GM23338 (cell line): ENCODE measurements around the gene CASP1. TPM values are rescaled to one million over a fixed set of nuclear protein-coding genes. Genes with fewer than 3 reads are reported as not detected.

ENCODE experiments used
- ATAC-seq: fragments of 200-7000 bp; cut with Tn5 transposase; 3 replicates; pipeline ENCODE4 v1.9.1; 2020
- DNase-seq: peaks from one replicate; pipeline ENCODE4 v3.0.0-alpha.2; 2015; ENCODE audit warnings: low spot score
- H2AFZ ChIP-seq: fragments of 200-600 bp; sonication (generic); 2 replicates; pipeline ENCODE4 v1.8.0; 2016; ENCODE audit warnings: antibody characterized with exemption, mild to moderate bottlenecking, moderate library complexity
- H3F3A ChIP-seq: fragments of 200-600 bp; sonication (generic); replicated peaks from 2 replicates; pipeline ENCODE4 v1.8.0; 2017; ENCODE audit warnings: antibody characterized with exemption, mixed run types, low read depth
- H3K27ac ChIP-seq: fragments of 200-600 bp; sonication (generic); 2 replicates; pipeline ENCODE4 v1.6.1; 2016; ENCODE audit warnings: low read depth
- H3K27me3 ChIP-seq: fragments of 200-600 bp; sonication (generic); 2 replicates; pipeline ENCODE4 v1.8.0; 2016; ENCODE audit warnings: mild to moderate bottlenecking, mixed run types, moderate library complexity; ENCODE audit not compliant: insufficient read depth
- H3K36me3 ChIP-seq: fragments of 200-600 bp; sonication (generic); 2 replicates; pipeline ENCODE4 v1.8.0; 2016; ENCODE audit warnings: mild to moderate bottlenecking; ENCODE audit not compliant: insufficient read depth
- H3K4me1 ChIP-seq: fragments of 200-600 bp; sonication (generic); 2 replicates; pipeline ENCODE4 v1.8.0; 2016; ENCODE audit warnings: mild to moderate bottlenecking, moderate library complexity; ENCODE audit not compliant: insufficient read depth
- H3K4me2 ChIP-seq: fragments of 200-600 bp; sonication (generic); 2 replicates; pipeline ENCODE4 v1.7.1; 2017; ENCODE audit warnings: mixed run types
- H3K4me3 ChIP-seq: fragments of 200-600 bp; sonication (generic); 2 replicates; pipeline ENCODE4 v1.6.1; 2016; ENCODE audit warnings: mixed run types
- H3K79me2 ChIP-seq: fragments of 200-600 bp; sonication (generic); replicated peaks from 2 replicates; pipeline ENCODE4 v1.8.0; 2017; ENCODE audit warnings: mild to moderate bottlenecking; ENCODE audit not compliant: insufficient read depth
- H3K9me2 ChIP-seq: fragments of 200-600 bp; sonication (generic); 2 replicates; pipeline ENCODE4 v1.8.0; 2017; ENCODE audit not compliant: insufficient read depth
- H4K20me1 ChIP-seq: fragments of 200-600 bp; sonication (generic); replicated peaks from 2 replicates; pipeline ENCODE4 v1.8.0; 2017; ENCODE audit warnings: mild to moderate bottlenecking; ENCODE audit not compliant: insufficient read depth
- H3K27ac Mint-ChIP-seq: 2 replicates; pipeline ENCODE4 v1.8.0; 2020; ENCODE audit warnings: inconsistent platforms, mild to moderate bottlenecking, moderate library complexity, mixed read lengths
- H3K27me3 Mint-ChIP-seq: 3 replicates; pipeline ENCODE4 v1.8.0; 2022; ENCODE audit warnings: low read depth, mild to moderate bottlenecking, moderate library complexity, mixed read lengths, inconsistent platforms; ENCODE audit not compliant: insufficient read depth, poor library complexity
- H3K36me3 Mint-ChIP-seq: 3 replicates; pipeline ENCODE4 v1.8.0; 2021; ENCODE audit warnings: low read depth, mild to moderate bottlenecking, inconsistent platforms, moderate library complexity, mixed read lengths
- H3K4me1 Mint-ChIP-seq: 3 replicates; pipeline ENCODE4 v1.8.0; 2020; ENCODE audit warnings: mild to moderate bottlenecking, inconsistent platforms, mixed read lengths
- H3K4me3 Mint-ChIP-seq: 3 replicates; pipeline ENCODE4 v1.8.0; 2021; ENCODE audit warnings: moderate library complexity, mild to moderate bottlenecking, inconsistent platforms, mixed read lengths
- H3K9me3 Mint-ChIP-seq: 3 replicates; pipeline ENCODE4 v1.8.0; 2020; ENCODE audit warnings: moderate library complexity, mild to moderate bottlenecking, inconsistent platforms, mixed read lengths
- CREB1 ChIP-seq: fragments of 250-450 bp; sonication (Bioruptor Pico); IDR thresholded peaks from 2 replicates; pipeline ENCODE4 v1.5.0; 2020; ENCODE audit warnings: low read depth, mild to moderate bottlenecking, moderate library complexity
- EZH2 ChIP-seq: fragments of 200-600 bp; sonication (generic); IDR thresholded peaks from one replicate; pipeline ENCODE4 v1.8.0; 2017; ENCODE audit warnings: antibody characterized with exemption, mild to moderate bottlenecking, low read depth; ENCODE audit not compliant: unreplicated experiment
- EZH2phosphoT487 ChIP-seq: fragments of 200-600 bp; sonication (generic); IDR thresholded peaks from one replicate; pipeline ENCODE4 v1.8.1; 2018; ENCODE audit warnings: antibody characterized with exemption; ENCODE audit not compliant: unreplicated experiment
- JUNB ChIP-seq: IDR thresholded peaks from one replicate; pipeline ENCODE4 v1.6.1; 2016; ENCODE audit warnings: antibody characterized with exemption; ENCODE audit not compliant: unreplicated experiment
- NANOG ChIP-seq: IDR thresholded peaks from 2 replicates; pipeline ENCODE4 v1.6.1; 2016; ENCODE audit warnings: antibody characterized with exemption, borderline replicate concordance
- POLR2AphosphoS5 ChIP-seq: IDR thresholded peaks from 2 replicates; pipeline ENCODE4 v1.6.1; 2016; ENCODE audit warnings: antibody characterized with exemption, low read depth
- STAT1 ChIP-seq: IDR thresholded peaks from one replicate; pipeline ENCODE4 v1.6.1; 2016; ENCODE audit warnings: antibody characterized with exemption; ENCODE audit not compliant: unreplicated experiment
- ZNF114 ChIP-seq: fragments of 250-450 bp; sonication (Bioruptor Pico); IDR thresholded peaks from 2 replicates; pipeline ENCODE4 v1.5.0; 2020; ENCODE audit warnings: mild to moderate bottlenecking, moderate library complexity
- ZNF331 ChIP-seq: fragments of 250-450 bp; sonication (Bioruptor Pico); IDR thresholded peaks from 2 replicates; pipeline ENCODE4 v1.5.0; 2020; ENCODE audit warnings: low read depth, mild to moderate bottlenecking, moderate library complexity
- polyA plus RNA-seq: library from polyadenylated mRNA; unstranded; fragments of >200 nt; fragmentation: Nextera tagmentation; extraction: Ambion mirVana; gene quantifications from 2 replicates; pipeline ENCODE4 v1.2.1, GENCODE V29; 2016
- total RNA-seq: library from RNA; depleted of rRNA; stranded (reverse); fragments of >200 nt; shearing (Covaris generic); gene quantifications from 2 replicates; pipeline ENCODE4 v1.2.3, GENCODE V29; 2014
- TF ChIP-seq, protein P1 (sequence below): IDR thresholded peaks from one replicate; pipeline ENCODE4 v1.6.1; 2018; ENCODE audit warnings: antibody characterized with exemption; ENCODE audit not compliant: unreplicated experiment
- TF ChIP-seq, protein P2 (sequence below), 2 experiments: fragments of 200-600 bp in 1 of 2; sonication (generic) in 1 of 2; conservative IDR thresholded peaks; 2 replicates each; pipeline versions ENCODE4 v1.5.1 to v1.6.1; 2016 to 2017; ENCODE audit warnings: antibody characterized with exemption in 2 of 2, low read depth in 2 of 2, mild to moderate bottlenecking in 2 of 2, moderate library complexity in 1 of 2
- TF ChIP-seq, protein P3 (sequence below): IDR thresholded peaks from 2 replicates; pipeline ENCODE4 v1.6.1; 2016; ENCODE audit warnings: antibody characterized with exemption
- TF ChIP-seq, protein P4 (sequence below): fragments of 250-450 bp; sonication (Bioruptor Pico); IDR thresholded peaks from 2 replicates; pipeline ENCODE4 v1.5.0; 2020; ENCODE audit warnings: mild to moderate bottlenecking, moderate library complexity

Gene CASP1
- total and polyA plus RNA-seq, 2 experiments from 2014 or later = 0.10 TPM; not detected in 1

DNA sequence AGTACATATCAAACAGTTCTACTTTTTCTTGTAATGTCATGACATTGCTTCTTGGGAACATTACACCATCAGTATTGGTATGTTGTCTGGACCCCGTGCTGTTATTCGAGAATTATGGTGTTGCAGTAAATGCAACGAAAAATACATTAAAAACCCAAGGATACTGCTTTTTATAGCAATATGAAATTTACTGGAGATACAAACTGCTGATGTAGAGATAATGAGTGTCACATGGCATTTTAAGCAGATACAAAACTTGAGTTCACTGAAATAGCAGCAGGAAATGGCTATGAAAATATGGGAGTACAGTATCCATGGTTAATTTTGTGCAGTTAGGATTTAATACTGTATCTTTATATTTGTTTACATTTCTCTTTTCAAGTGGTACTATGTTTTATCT, 17.5 kb upstream of the CASP1 start:
- H3K36me3 Mint-ChIP-seq = no peaks in the 10 kb centered on the region
- Histone ChIP-seq H3F3A (no peaks in the 10 kb centered on the region), H3K79me2 (no peaks in the 10 kb centered on the region), H3K27me3 (no peaks in the 10 kb centered on the region), H3K4me2 (no peak overlapping the region), H3K36me3 (no peaks in the 10 kb centered on the region), H4K20me1 (no peaks in the 10 kb centered on the region), H3K9me2 (peaks cover 8% of the 10 kb centered on the region), H3K4me1 (no peaks in the 10 kb centered on the region), H3K27ac (no peak overlapping the region), H2AFZ (no peak overlapping the region), H3K4me3 (no peak overlapping the region)
- TF ChIP-seq, protein P1, sequence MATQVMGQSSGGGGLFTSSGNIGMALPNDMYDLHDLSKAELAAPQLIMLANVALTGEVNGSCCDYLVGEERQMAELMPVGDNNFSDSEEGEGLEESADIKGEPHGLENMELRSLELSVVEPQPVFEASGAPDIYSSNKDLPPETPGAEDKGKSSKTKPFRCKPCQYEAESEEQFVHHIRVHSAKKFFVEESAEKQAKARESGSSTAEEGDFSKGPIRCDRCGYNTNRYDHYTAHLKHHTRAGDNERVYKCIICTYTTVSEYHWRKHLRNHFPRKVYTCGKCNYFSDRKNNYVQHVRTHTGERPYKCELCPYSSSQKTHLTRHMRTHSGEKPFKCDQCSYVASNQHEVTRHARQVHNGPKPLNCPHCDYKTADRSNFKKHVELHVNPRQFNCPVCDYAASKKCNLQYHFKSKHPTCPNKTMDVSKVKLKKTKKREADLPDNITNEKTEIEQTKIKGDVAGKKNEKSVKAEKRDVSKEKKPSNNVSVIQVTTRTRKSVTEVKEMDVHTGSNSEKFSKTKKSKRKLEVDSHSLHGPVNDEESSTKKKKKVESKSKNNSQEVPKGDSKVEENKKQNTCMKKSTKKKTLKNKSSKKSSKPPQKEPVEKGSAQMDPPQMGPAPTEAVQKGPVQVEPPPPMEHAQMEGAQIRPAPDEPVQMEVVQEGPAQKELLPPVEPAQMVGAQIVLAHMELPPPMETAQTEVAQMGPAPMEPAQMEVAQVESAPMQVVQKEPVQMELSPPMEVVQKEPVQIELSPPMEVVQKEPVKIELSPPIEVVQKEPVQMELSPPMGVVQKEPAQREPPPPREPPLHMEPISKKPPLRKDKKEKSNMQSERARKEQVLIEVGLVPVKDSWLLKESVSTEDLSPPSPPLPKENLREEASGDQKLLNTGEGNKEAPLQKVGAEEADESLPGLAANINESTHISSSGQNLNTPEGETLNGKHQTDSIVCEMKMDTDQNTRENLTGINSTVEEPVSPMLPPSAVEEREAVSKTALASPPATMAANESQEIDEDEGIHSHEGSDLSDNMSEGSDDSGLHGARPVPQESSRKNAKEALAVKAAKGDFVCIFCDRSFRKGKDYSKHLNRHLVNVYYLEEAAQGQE = no peak
- TF ChIP-seq POLR2AphosphoS5 (no peak), STAT1 (no peak), EZH2phosphoT487 (no peak), CREB1 (no peak), ZNF114 (no peak), NANOG (no peak), ZNF331 (CRISPR knock-in tag) (no peak), JUNB (no peak), EZH2 (no peak)
- TF ChIP-seq, protein P2, sequence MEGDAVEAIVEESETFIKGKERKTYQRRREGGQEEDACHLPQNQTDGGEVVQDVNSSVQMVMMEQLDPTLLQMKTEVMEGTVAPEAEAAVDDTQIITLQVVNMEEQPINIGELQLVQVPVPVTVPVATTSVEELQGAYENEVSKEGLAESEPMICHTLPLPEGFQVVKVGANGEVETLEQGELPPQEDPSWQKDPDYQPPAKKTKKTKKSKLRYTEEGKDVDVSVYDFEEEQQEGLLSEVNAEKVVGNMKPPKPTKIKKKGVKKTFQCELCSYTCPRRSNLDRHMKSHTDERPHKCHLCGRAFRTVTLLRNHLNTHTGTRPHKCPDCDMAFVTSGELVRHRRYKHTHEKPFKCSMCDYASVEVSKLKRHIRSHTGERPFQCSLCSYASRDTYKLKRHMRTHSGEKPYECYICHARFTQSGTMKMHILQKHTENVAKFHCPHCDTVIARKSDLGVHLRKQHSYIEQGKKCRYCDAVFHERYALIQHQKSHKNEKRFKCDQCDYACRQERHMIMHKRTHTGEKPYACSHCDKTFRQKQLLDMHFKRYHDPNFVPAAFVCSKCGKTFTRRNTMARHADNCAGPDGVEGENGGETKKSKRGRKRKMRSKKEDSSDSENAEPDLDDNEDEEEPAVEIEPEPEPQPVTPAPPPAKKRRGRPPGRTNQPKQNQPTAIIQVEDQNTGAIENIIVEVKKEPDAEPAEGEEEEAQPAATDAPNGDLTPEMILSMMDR (conservative IDR thresholded peaks at IDR 0.05; ENCODE audit: low read depth in 2 of 2) = no peak
- TF ChIP-seq, protein P3, sequence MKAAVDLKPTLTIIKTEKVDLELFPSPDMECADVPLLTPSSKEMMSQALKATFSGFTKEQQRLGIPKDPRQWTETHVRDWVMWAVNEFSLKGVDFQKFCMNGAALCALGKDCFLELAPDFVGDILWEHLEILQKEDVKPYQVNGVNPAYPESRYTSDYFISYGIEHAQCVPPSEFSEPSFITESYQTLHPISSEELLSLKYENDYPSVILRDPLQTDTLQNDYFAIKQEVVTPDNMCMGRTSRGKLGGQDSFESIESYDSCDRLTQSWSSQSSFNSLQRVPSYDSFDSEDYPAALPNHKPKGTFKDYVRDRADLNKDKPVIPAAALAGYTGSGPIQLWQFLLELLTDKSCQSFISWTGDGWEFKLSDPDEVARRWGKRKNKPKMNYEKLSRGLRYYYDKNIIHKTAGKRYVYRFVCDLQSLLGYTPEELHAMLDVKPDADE = no peak
- TF ChIP-seq, protein P4, sequence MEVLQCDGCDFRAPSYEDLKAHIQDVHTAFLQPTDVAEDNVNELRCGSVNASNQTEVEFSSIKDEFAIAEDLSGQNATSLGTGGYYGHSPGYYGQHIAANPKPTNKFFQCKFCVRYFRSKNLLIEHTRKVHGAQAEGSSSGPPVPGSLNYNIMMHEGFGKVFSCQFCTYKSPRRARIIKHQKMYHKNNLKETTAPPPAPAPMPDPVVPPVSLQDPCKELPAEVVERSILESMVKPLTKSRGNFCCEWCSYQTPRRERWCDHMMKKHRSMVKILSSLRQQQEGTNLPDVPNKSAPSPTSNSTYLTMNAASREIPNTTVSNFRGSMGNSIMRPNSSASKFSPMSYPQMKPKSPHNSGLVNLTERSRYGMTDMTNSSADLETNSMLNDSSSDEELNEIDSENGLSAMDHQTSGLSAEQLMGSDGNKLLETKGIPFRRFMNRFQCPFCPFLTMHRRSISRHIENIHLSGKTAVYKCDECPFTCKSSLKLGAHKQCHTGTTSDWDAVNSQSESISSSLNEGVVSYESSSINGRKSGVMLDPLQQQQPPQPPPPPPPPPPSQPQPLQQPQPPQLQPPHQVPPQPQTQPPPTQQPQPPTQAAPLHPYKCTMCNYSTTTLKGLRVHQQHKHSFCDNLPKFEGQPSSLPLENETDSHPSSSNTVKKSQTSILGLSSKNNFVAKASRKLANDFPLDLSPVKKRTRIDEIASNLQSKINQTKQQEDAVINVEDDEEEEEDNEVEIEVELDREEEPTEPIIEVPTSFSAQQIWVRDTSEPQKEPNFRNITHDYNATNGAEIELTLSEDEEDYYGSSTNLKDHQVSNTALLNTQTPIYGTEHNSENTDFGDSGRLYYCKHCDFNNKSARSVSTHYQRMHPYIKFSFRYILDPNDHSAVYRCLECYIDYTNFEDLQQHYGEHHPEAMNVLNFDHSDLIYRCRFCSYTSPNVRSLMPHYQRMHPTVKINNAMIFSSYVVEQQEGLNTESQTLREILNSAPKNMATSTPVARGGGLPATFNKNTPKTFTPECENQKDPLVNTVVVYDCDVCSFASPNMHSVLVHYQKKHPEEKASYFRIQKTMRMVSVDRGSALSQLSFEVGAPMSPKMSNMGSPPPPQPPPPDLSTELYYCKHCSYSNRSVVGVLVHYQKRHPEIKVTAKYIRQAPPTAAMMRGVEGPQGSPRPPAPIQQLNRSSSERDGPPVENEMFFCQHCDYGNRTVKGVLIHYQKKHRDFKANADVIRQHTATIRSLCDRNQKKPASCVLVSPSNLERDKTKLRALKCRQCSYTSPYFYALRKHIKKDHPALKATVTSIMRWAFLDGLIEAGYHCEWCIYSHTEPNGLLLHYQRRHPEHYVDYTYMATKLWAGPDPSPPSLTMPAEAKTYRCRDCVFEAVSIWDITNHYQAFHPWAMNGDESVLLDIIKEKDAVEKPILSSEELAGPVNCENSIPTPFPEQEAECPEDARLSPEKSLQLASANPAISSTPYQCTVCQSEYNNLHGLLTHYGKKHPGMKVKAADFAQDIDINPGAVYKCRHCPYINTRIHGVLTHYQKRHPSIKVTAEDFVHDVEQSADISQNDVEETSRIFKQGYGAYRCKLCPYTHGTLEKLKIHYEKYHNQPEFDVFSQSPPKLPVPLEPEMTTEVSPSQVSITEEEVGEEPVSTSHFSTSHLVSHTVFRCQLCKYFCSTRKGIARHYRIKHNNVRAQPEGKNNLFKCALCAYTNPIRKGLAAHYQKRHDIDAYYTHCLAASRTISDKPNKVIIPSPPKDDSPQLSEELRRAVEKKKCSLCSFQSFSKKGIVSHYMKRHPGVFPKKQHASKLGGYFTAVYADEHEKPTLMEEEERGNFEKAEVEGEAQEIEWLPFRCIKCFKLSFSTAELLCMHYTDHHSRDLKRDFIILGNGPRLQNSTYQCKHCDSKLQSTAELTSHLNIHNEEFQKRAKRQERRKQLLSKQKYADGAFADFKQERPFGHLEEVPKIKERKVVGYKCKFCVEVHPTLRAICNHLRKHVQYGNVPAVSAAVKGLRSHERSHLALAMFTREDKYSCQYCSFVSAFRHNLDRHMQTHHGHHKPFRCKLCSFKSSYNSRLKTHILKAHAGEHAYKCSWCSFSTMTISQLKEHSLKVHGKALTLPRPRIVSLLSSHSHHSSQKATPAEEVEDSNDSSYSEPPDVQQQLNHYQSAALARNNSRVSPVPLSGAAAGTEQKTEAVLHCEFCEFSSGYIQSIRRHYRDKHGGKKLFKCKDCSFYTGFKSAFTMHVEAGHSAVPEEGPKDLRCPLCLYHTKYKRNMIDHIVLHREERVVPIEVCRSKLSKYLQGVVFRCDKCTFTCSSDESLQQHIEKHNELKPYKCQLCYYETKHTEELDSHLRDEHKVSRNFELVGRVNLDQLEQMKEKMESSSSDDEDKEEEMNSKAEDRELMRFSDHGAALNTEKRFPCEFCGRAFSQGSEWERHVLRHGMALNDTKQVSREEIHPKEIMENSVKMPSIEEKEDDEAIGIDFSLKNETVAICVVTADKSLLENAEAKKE = no peak
- no peaks in the 10 kb centered on the region for H3K9me3 Mint-ChIP-seq
- H3K27me3 Mint-ChIP-seq = no peaks in the 10 kb centered on the region
- H3K27ac Mint-ChIP-seq = no peak overlapping the region
- H3K4me1 Mint-ChIP-seq = no peaks in the 10 kb centered on the region
- DNase-seq (no peak), ATAC-seq (no peak)
- no peak overlapping the region for H3K4me3 Mint-ChIP-seq
